ENCODE results near the gene DYRK1B.

The DYRK1B gene

GRCh38 chr19:39834287-39834841 is 402 bp upstream of the DYRK1B start:
- no peak for DNase-seq (ENCODE audit: low read depth in 1 of 2, low spot score in 1 of 2)
- no peak for TF ChIP-seq JUND (IDR thresholded peaks at IDR 0.05; ENCODE audit: low read depth)
- in situ Hi-C loops (cut with HindIII; ENCODE audit: low pct_unique_long_range_greater_than_20kb, low sequenced_read_pairs), result no loop called here

GRCh38 chr19:39833160-39833463 is 850 bp downstream of the DYRK1B start:
- no peak for TF ChIP-seq JUND (IDR thresholded peaks at IDR 0.05; ENCODE audit: low read depth)
- in situ Hi-C loops (cut with HindIII; ENCODE audit: low pct_unique_long_range_greater_than_20kb, low sequenced_read_pairs), result no loop called here
- DNase-seq (ENCODE audit: low read depth in 1 of 2, low spot score in 1 of 2), result no peak

GRCh38 chr19:39832341-39833083 is 1.4 kb downstream of the DYRK1B start:
- no peak for DNase-seq (ENCODE audit: low read depth in 1 of 2, low spot score in 1 of 2)
- TF ChIP-seq JUND (IDR thresholded peaks at IDR 0.05; ENCODE audit: low read depth), result no peak
- in situ Hi-C loops (cut with HindIII; ENCODE audit: low pct_unique_long_range_greater_than_20kb, low sequenced_read_pairs), result no loop called here

GRCh38 chr19:39831679-39832078 is 2.3 kb downstream of the DYRK1B start:
- no peak for TF ChIP-seq JUND (IDR thresholded peaks at IDR 0.05; ENCODE audit: low read depth)
- no peak for DNase-seq (ENCODE audit: low read depth in 1 of 2, low spot score in 1 of 2)
- in situ Hi-C loops (cut with HindIII; ENCODE audit: low pct_unique_long_range_greater_than_20kb, low sequenced_read_pairs), result no loop called here

- in situ Hi-C loops (cut with HindIII; ENCODE audit: low pct_unique_long_range_greater_than_20kb, low sequenced_read_pairs), result no loop called here
- no peak for DNase-seq (ENCODE audit: low read depth in 1 of 2, low spot score in 1 of 2)
- no peak for TF ChIP-seq JUND (IDR thresholded peaks at IDR 0.05; ENCODE audit: low read depth)
Measured at GRCh38 chr19:39830847-39831246, 3.1 kb downstream of the DYRK1B start.

- DNase-seq (ENCODE audit: low read depth in 1 of 2, low spot score in 1 of 2), result no peak
- in situ Hi-C loops (cut with HindIII; ENCODE audit: low pct_unique_long_range_greater_than_20kb, low sequenced_read_pairs), result no loop called here
- TF ChIP-seq JUND (IDR thresholded peaks at IDR 0.05; ENCODE audit: low read depth), result no peak
Measured at GRCh38 chr19:39830406-39830805, 3.6 kb downstream of the DYRK1B start.

- no peak for TF ChIP-seq JUND (IDR thresholded peaks at IDR 0.05; ENCODE audit: low read depth)
- in situ Hi-C loops (cut with HindIII; ENCODE audit: low pct_unique_long_range_greater_than_20kb, low sequenced_read_pairs), result no loop called here
- no peak for DNase-seq (ENCODE audit: low read depth in 1 of 2, low spot score in 1 of 2)
Measured at GRCh38 chr19:39829702-39830275, 4.2 kb downstream of the DYRK1B start.

- no peak for DNase-seq (ENCODE audit: low read depth in 1 of 2, low spot score in 1 of 2)
- TF ChIP-seq JUND (IDR thresholded peaks at IDR 0.05; ENCODE audit: low read depth), result no peak
- in situ Hi-C loops (cut with HindIII; ENCODE audit: low pct_unique_long_range_greater_than_20kb, low sequenced_read_pairs), result no loop called here
Measured at GRCh38 chr19:39828654-39829032, 5.3 kb downstream of the DYRK1B start.

- TF ChIP-seq JUND (IDR thresholded peaks at IDR 0.05; ENCODE audit: low read depth), result no peak
- no peak for DNase-seq (ENCODE audit: low read depth in 1 of 2, low spot score in 1 of 2)
- in situ Hi-C loops (cut with HindIII; ENCODE audit: low pct_unique_long_range_greater_than_20kb, low sequenced_read_pairs), result no loop called here
Measured at GRCh38 chr19:39828015-39828653, 5.8 kb downstream of the DYRK1B start.

- no peak for DNase-seq (ENCODE audit: low read depth in 1 of 2, low spot score in 1 of 2)
- no peak for TF ChIP-seq JUND (IDR thresholded peaks at IDR 0.05; ENCODE audit: low read depth)
- in situ Hi-C loops (cut with HindIII; ENCODE audit: low pct_unique_long_range_greater_than_20kb, low sequenced_read_pairs), result no loop called here
Measured at GRCh38 chr19:39827216-39827615, 6.7 kb downstream of the DYRK1B start.

- no peak for DNase-seq (ENCODE audit: low read depth in 1 of 2, low spot score in 1 of 2)
- TF ChIP-seq JUND (IDR thresholded peaks at IDR 0.05; ENCODE audit: low read depth), result no peak
- in situ Hi-C loops (cut with HindIII; ENCODE audit: low pct_unique_long_range_greater_than_20kb, low sequenced_read_pairs), result no loop called here
Measured at GRCh38 chr19:39826311-39826945, 7.5 kb downstream of the DYRK1B start.

- TF ChIP-seq JUND (IDR thresholded peaks at IDR 0.05; ENCODE audit: low read depth), result no peak
- in situ Hi-C loops (cut with HindIII; ENCODE audit: low pct_unique_long_range_greater_than_20kb, low sequenced_read_pairs), result no loop called here
- DNase-seq (ENCODE audit: low read depth in 1 of 2, low spot score in 1 of 2), result no peak
Measured at GRCh38 chr19:39825531-39826076, 8.4 kb downstream of the DYRK1B start.

GRCh38 chr19:39825093-39825463 is 8.9 kb downstream of the DYRK1B start:
- in situ Hi-C loops (cut with HindIII; ENCODE audit: low pct_unique_long_range_greater_than_20kb, low sequenced_read_pairs), result no loop called here
- TF ChIP-seq JUND (IDR thresholded peaks at IDR 0.05; ENCODE audit: low read depth), result no peak
- DNase-seq (ENCODE audit: low read depth in 1 of 2, low spot score in 1 of 2), result no peak
